ENCODE measurements around the gene DPF1. TPM values are rescaled to one million over a fixed set of nuclear protein-coding genes. Genes with fewer than 3 reads are reported as not detected.

Gene DPF1
- total RNA-seq, 4 donors from 2014 or later = not detected

DNA sequence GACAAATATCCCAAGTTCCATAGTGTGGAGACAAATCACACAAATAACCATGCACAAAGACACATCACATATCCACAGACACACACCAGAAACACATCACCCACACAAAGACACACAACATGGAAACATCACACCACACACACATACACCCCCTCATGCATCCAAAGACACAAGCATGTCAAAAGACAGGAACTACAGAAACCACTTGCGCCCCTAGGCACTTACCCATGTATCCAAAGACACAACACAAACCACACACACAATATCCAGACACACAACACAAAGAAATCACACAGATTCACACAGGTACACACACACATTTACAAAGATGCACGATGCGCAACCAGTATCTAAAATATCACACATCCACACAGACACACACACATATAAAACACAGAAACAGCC lies 901 bp downstream of the DPF1 start:
- intact Hi-C loops (cut with DNase I; ENCODE audit: low total_unique reads) = no loop called here
- Histone ChIP-seq H3K27me3 (peaks cover 77% of the 10 kb centered on the region), H3K4me3 (no peak overlapping the region), H3K27ac (no peak overlapping the region), H3K9me3 (no peaks in the 10 kb centered on the region), H3K4me1 (peaks cover 7 to 15% (median 10%) of the 10 kb centered on the region in 4 donors), H3K36me3 (no peaks in the 10 kb centered on the region)
- in situ Hi-C loops (cut with MboI; ENCODE audit: low pct_ligation_motif_present in 1 of 4, low pct_unique_long_range_greater_than_20kb in 1 of 4, low sequenced_read_pairs in 3 of 4) = loop anchor here in 1 of 4 donors (25.0 kb wide), 1 partner anchor 336 kb away; no protein-coding TSS in a partner anchor
- 81 to 92% methylated on average over 2 to 3 of the region's 3 CpGs for WGBS, 2 donors (ENCODE audit: low coverage in 1 of 2)
- no peak for TF ChIP-seq EP300 (IDR thresholded peaks at IDR 0.05; ENCODE audit: low read depth)
- TF ChIP-seq, protein P1, sequence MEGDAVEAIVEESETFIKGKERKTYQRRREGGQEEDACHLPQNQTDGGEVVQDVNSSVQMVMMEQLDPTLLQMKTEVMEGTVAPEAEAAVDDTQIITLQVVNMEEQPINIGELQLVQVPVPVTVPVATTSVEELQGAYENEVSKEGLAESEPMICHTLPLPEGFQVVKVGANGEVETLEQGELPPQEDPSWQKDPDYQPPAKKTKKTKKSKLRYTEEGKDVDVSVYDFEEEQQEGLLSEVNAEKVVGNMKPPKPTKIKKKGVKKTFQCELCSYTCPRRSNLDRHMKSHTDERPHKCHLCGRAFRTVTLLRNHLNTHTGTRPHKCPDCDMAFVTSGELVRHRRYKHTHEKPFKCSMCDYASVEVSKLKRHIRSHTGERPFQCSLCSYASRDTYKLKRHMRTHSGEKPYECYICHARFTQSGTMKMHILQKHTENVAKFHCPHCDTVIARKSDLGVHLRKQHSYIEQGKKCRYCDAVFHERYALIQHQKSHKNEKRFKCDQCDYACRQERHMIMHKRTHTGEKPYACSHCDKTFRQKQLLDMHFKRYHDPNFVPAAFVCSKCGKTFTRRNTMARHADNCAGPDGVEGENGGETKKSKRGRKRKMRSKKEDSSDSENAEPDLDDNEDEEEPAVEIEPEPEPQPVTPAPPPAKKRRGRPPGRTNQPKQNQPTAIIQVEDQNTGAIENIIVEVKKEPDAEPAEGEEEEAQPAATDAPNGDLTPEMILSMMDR (IDR thresholded peaks at IDR 0.05) = no peak
- no peak for DNase-seq

DNA sequence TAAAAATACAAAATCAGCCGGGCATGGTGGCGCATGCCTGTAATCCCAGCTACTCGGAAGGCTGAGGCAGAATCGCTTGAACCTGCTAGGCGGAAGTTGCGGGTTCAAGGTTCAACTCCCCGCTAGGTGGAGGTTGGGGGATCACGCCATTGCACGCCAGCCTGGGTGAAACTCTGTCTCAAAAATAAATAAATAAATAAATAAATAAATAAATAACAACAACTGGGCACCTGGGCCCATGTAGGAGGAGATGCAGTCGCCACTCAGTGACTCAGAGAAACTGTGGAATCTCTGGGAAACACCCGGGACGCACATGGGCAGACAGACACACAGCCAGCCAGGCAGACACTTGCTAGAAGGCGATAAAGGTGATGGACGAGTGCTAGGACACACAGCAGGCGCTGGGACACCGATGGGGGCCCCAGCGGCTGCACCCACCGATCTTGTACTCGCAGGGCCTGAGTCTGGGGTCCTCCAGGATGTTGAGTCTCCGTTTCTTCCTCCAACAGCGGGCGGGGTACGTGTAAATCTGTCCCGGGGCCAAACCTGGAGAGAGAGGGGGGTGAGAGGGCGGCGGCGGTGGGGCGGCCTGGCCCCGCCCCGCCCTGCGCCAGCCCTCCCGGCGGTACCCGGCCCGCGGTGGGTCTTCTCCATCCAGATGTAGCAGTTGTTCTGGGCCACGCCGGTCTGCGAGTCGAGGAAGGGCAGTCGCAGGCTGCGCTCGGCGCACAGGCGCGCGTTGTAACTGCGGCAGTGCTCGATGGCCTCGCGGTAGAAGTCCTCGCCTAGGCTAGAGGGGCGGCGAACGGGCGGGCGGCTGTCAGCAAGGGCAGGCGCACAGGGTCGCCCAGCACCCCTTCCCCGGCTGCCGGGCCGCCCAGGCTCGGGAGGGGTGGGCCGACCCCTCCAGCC lies 1.8 kb downstream of the DPF1 start:
- no peak overlapping the region for H3K4me3 ChIP-seq
- no peak for DNase-seq
- no peak for TF ChIP-seq POLR2AphosphoS5 (IDR thresholded peaks at IDR 0.05)
- H3K27ac ChIP-seq = no peak overlapping the region
- H3K36me3 ChIP-seq = no peaks in the 10 kb centered on the region
- in situ Hi-C loops (cut with MboI; ENCODE audit: low pct_ligation_motif_present in 1 of 4, low pct_unique_long_range_greater_than_20kb in 1 of 4, low sequenced_read_pairs in 3 of 4) = loop anchor here in 1 of 4 donors (25.0 kb wide), 1 partner anchor 335 kb away; no protein-coding TSS in a partner anchor
- intact Hi-C loops (cut with DNase I; ENCODE audit: low total_unique reads) = no loop called here
- no peaks in the 10 kb centered on the region for H3K9me3 ChIP-seq
- peaks cover 6 to 13% (median 9%) of the 10 kb centered on the region in 4 donors for H3K4me1 ChIP-seq
- H3K27me3 ChIP-seq = peaks cover 70% of the 10 kb centered on the region
- WGBS, 2 donors (ENCODE audit: low coverage in 1 of 2) = 55% methylated on average over 60 of the region's 64 CpGs; no CpG with 5 or more reads in 1 of the 2 donors

DNA sequence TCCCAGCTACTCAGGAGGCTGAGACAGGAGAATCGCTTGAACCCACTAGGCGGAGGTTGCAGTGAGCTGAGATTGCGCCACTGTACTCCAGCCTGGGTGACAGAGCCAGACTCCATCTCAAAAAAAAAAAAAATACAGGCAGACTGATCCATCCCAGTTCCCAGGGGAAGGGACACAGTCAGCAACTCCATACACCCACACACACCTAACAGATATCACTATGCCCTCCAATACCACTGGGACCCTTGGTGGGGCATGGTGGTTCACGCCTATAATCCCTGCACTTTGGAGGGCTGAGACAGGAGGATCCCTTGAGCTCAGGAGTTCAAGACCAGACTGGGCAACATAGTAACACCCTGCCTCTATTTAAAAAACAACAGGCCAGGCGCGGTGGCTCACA lies 2.6 kb downstream of the DPF1 start:
- no peaks in the 10 kb centered on the region for H3K36me3 ChIP-seq
- H3K27ac ChIP-seq = no peak overlapping the region
- in situ Hi-C loops (cut with MboI; ENCODE audit: low pct_ligation_motif_present in 1 of 4, low pct_unique_long_range_greater_than_20kb in 1 of 4, low sequenced_read_pairs in 3 of 4) = loop anchor here in 1 of 4 donors (25.0 kb wide), 1 partner anchor 334 kb away; no protein-coding TSS in a partner anchor
- H3K4me1 ChIP-seq = peaks cover 6 to 13% (median 9%) of the 10 kb centered on the region in 4 donors
- intact Hi-C loops (cut with DNase I; ENCODE audit: low total_unique reads) = no loop called here
- DNase-seq = no peak
- no peak overlapping the region for H3K4me3 ChIP-seq
- peaks cover 62% of the 10 kb centered on the region for H3K27me3 ChIP-seq
- no peaks in the 10 kb centered on the region for H3K9me3 ChIP-seq
- TF ChIP-seq, protein P1 (IDR thresholded peaks at IDR 0.05) = no peak
- TF ChIP-seq POLR2A (IDR thresholded peaks at IDR 0.05) (no peak), POLR2AphosphoS5 (IDR thresholded peaks at IDR 0.05) (no peak), EP300 (IDR thresholded peaks at IDR 0.05; ENCODE audit: low read depth) (no peak)
- 92% methylated on average over 6 of the region's 6 CpGs; no CpG with 5 or more reads in 1 of the 2 donors for WGBS, 2 donors (ENCODE audit: low coverage in 1 of 2)

DNA sequence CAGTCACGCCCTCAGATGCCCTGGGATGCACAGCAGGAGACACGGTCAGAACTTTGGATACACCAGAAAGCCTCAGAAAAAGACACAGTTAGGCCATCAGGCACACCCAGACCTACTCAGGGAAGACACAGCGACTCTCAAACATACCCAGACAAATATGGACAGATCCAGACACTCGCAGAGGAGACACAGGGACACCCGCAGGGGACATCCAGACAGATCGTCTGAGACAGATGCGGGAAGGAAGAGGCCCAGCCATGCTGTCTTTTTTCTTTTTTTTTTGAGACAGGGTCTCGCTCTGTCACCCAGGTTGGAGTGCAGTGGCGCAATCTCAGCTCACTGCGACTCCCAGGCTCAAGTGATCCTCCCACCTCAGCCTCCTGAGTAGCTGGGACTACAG lies 4.8 kb downstream of the DPF1 start:
- no peak for TF ChIP-seq EP300 (IDR thresholded peaks at IDR 0.05; ENCODE audit: low read depth)
- no peak for TF ChIP-seq POLR2AphosphoS5 (IDR thresholded peaks at IDR 0.05)
- TF ChIP-seq, protein P1 (IDR thresholded peaks at IDR 0.05) = no peak
- no peak for TF ChIP-seq POLR2A (IDR thresholded peaks at IDR 0.05)
- no peak for DNase-seq
- H3K27ac ChIP-seq = no peak overlapping the region
- peaks cover 47% of the 10 kb centered on the region for H3K27me3 ChIP-seq
- no peak overlapping the region for H3K4me3 ChIP-seq
- intact Hi-C loops (cut with DNase I; ENCODE audit: low total_unique reads) (no loop called here), in situ Hi-C loops (cut with MboI; ENCODE audit: low pct_ligation_motif_present in 1 of 4, low pct_unique_long_range_greater_than_20kb in 1 of 4, low sequenced_read_pairs in 3 of 4) (loop anchor here in 1 of 4 donors (25.0 kb wide), 1 partner anchor 332 kb away; no protein-coding TSS in a partner anchor)
- H3K36me3 ChIP-seq = no peaks in the 10 kb centered on the region
- H3K9me3 ChIP-seq = no peaks in the 10 kb centered on the region
- peaks cover 6 to 9% (median 7%) of the 10 kb centered on the region in 4 donors for H3K4me1 ChIP-seq
- 86% methylated on average over 10 of the region's 10 CpGs; no CpG with 5 or more reads in 1 of the 2 donors for WGBS, 2 donors (ENCODE audit: low coverage in 1 of 2)
